K562 (cell line): ENCODE measurements around the gene TMEM239. TPM values are rescaled to one million over a fixed set of nuclear protein-coding genes. Genes with fewer than 3 reads are reported as not detected.

Source experiments
- ATAC-seq: fragments of 200-7000 bp; cut with Tn5 transposase; 3 replicates; pipeline ENCODE4 v1.9.1; 2020; ENCODE audit warnings: moderate library complexity
- BruUV-seq: library from RNA; stranded (reverse); fragments of 400-500 nt; replicated peaks from 2 replicates; lab custom pipeline; 2021; lab: Mats Ljungman, UMichigan
- CTCF ChIA-PET: fragments of 300-600 bp; formaldehyde crosslinking; extraction: SDS; loops from one replicate; lab custom pipeline; 2021; ENCODE audit warnings: low intra/inter-chr PET ratio; lab: Yijun Ruan, JAX
- POLR2A ChIA-PET: fragments of 300-600, 350-650 bp; sonication (Branson Sonifier 250); formaldehyde crosslinking; extraction: SDS; loops from one replicate; lab custom pipeline; 2021; ENCODE audit warnings: antibody characterized with exemption, inconsistent platforms; lab: Yijun Ruan, JAX
- DNase-seq, 4 experiments: peaks; one replicate each; pipeline versions ENCODE4 v3.0.0 to v3.0.0-alpha.2; 2011 to 2018; ENCODE audit warnings: low spot score in 3 of 4, mixed read lengths in 3 of 4; ENCODE audit errors: extremely low read depth in 1 of 4
- FAIRE-seq: peaks from 2 replicates; lab custom pipeline; 2011; peaks lifted over from hg19 to GRCh38; lab: Jason Lieb, UNC
- H2AFZ ChIP-seq: 2 replicates; pipeline ENCODE4 v1.6.0; 2011; ENCODE audit warnings: low read depth, low read length, control low read depth, inconsistent platforms
- H3K27ac ChIP-seq: fragments of 200-600 bp; 3 replicates; pipeline ENCODE4 v1.8.0; 2011; ENCODE audit warnings: low read depth, mild to moderate bottlenecking, control low read depth, inconsistent platforms, low read length, moderate library complexity, mixed read lengths; ENCODE audit errors: extremely low read depth
- H3K27me3 ChIP-seq, 2 experiments: fragments of 300-600 bp in 1 of 2; 2 replicates in 1 of 2; 3 replicates in 1 of 2; pipeline versions ENCODE4 v1.6.0 to v1.8.0; 2011; ENCODE audit warnings: inconsistent platforms in 2 of 2, low read length in 2 of 2, mild to moderate bottlenecking in 1 of 2, mixed read lengths in 1 of 2, moderate library complexity in 1 of 2; ENCODE audit not compliant: control insufficient read depth in 2 of 2, insufficient read depth in 2 of 2
- H3K36me3 ChIP-seq: fragments of 300-600 bp; 3 replicates; pipeline ENCODE4 v1.8.0; 2011; ENCODE audit warnings: mild to moderate bottlenecking, low read length, inconsistent platforms; ENCODE audit not compliant: control insufficient read depth, insufficient read depth
- H3K4me1 ChIP-seq, 2 experiments: fragments of 200-600 bp in 1 of 2; replicated peaks in 1 of 2; 2 replicates in 1 of 2; 3 replicates in 1 of 2; pipeline versions ENCODE4 v1.5.1 to v1.8.0; 2011; ENCODE audit warnings: inconsistent platforms in 2 of 2, low read length in 2 of 2, mild to moderate bottlenecking in 1 of 2, mixed read lengths in 1 of 2, moderate library complexity in 1 of 2; ENCODE audit not compliant: control insufficient read depth in 2 of 2, insufficient read depth in 2 of 2
- H3K4me2 ChIP-seq: 2 replicates; pipeline ENCODE4 v1.6.1; 2011; ENCODE audit warnings: low read length, control low read depth, inconsistent platforms, mixed read lengths; ENCODE audit not compliant: insufficient read depth
- H3K4me3 ChIP-seq: fragments of 200-600 bp; sonication (generic), shearing (Covaris generic); 2 replicates; pipeline ENCODE4 v1.5.1; 2016; ENCODE audit warnings: control low read depth, inconsistent platforms
- H3K79me2 ChIP-seq: fragments of 200-600 bp; 3 replicates; pipeline ENCODE4 v1.8.0; 2011; ENCODE audit warnings: low read length, inconsistent platforms; ENCODE audit not compliant: control insufficient read depth, insufficient read depth
- H3K9ac ChIP-seq, 2 experiments: 2 replicates each; pipeline versions ENCODE4 v1.6.0 to v1.6.1; 2011; ENCODE audit warnings: low read depth in 2 of 2, low read length in 2 of 2, control low read depth in 1 of 2, inconsistent platforms in 1 of 2, mild to moderate bottlenecking in 1 of 2, mixed read lengths in 1 of 2; ENCODE audit not compliant: insufficient read depth in 1 of 2
- H3K9me1 ChIP-seq: one replicate; pipeline ENCODE4 v1.6.0; 2011; ENCODE audit warnings: inconsistent platforms, mild to moderate bottlenecking, low read length, moderate library complexity; ENCODE audit not compliant: control insufficient read depth, insufficient read depth
- H3K9me3 ChIP-seq: replicated peaks from 2 replicates; pipeline ENCODE4 v1.5.1; 2011; ENCODE audit warnings: low read depth, low read length, inconsistent platforms; ENCODE audit not compliant: control insufficient read depth, insufficient read depth
- H4K20me1 ChIP-seq: replicated peaks from 2 replicates; pipeline ENCODE4 v1.6.1; 2011; ENCODE audit warnings: low read length, inconsistent platforms, mixed read lengths; ENCODE audit not compliant: control insufficient read depth, insufficient read depth
- CREM ChIP-seq: IDR thresholded peaks from 2 replicates; pipeline ENCODE4 v1.6.1; 2014; ENCODE audit warnings: antibody characterized with exemption, low read depth
- GABPB1 ChIP-seq: sonication (generic); formaldehyde crosslinking; IDR thresholded peaks from 2 replicates; pipeline ENCODE4 v1.8.0; 2022; ENCODE audit warnings: mild to moderate bottlenecking, missing genetic modification reagents
- MAFK ChIP-seq: IDR thresholded peaks from 2 replicates; pipeline ENCODE4 v1.6.1; 2011; ENCODE audit warnings: low read length, improper control_type of control experiment
- MTA3 ChIP-seq: fragments of 450-650 bp; formaldehyde crosslinking; IDR thresholded peaks from 2 replicates; pipeline ENCODE4 v1.6.1; 2017; ENCODE audit warnings: mild to moderate bottlenecking, borderline replicate concordance
- MYNN ChIP-seq, 2 experiments: sonication (generic); formaldehyde crosslinking in 1 of 2; IDR thresholded peaks; 2 replicates each; pipeline versions ENCODE4 v1.5.0 to v1.6.1; 2016 to 2020; ENCODE audit warnings: antibody characterized with exemption in 1 of 2, missing genetic modification reagents in 1 of 2
- SAFB ChIP-seq: fragments of 200-400 bp; formaldehyde crosslinking; IDR thresholded peaks from 2 replicates; pipeline ENCODE4 v1.6.1; 2017; ENCODE audit warnings: low read depth, low read length, borderline replicate concordance
- ZKSCAN8 ChIP-seq: fragments of 200-800 bp; sonication (Bioruptor generic); IDR thresholded peaks from 2 replicates; pipeline ENCODE4 v1.6.1; 2016; ENCODE audit warnings: missing genetic modification characterization, missing compliant biosample characterization
- ZNF561 ChIP-seq: fragments of 450-650 bp; formaldehyde crosslinking; conservative IDR thresholded peaks from 2 replicates; pipeline ENCODE4 v1.4.0; 2020; ENCODE audit warnings: mild to moderate bottlenecking, moderate library complexity
- ZNF668 ChIP-seq: fragments of 250-450 bp; sonication (Bioruptor Pico); IDR thresholded peaks from 2 replicates; pipeline ENCODE4 v1.8.0; 2022; ENCODE audit warnings: mild to moderate bottlenecking, inconsistent platforms
- WGBS: fragments of 100-300 bp; shearing (Covaris generic); methylation state at CpG from one replicate; pipeline ENCODE4 v1.1.6; 2016; ENCODE audit warnings: low coverage, mixed read lengths; ENCODE audit not compliant: insufficient coverage; ENCODE audit errors: missing lambda C conversion rate; 5-methylcytosine and 5-hydroxymethylcytosine counted together
- in situ Hi-C: fragments of 300-500 bp; cut with MboI; formaldehyde crosslinking; loops from 4 replicates; pipeline ENCODE4 v1.15.0; 2018; ENCODE audit warnings: inconsistent platforms, mixed read lengths
- intact Hi-C: fragments of 100-400 bp; cut with micrococcal nuclease; formaldehyde crosslinking; loops from 2 replicates; pipeline ENCODE4 v1.14.2; 2022
- polyA plus RNA-seq, 8 experiments: library from polyadenylated mRNA; depleted of rRNA in 4 of 8; stranded (reverse) in 5 of 8; unstranded in 3 of 8; fragments of >200 nt; fragmentation: Nextera tagmentation in 2 of 8; fragmentation: Illumina TruSeq in 1 of 8; extraction: Ambion mirVana in 2 of 8; extraction: Trizol in 1 of 8; gene quantifications; 2 replicates each; pipeline versions ENCODE4 v1.2.1 to v1.2.3, GENCODE V29; 2011 to 2014; ENCODE audit warnings: inconsistent platforms in 1 of 8, missing spikeins in 1 of 8
- total RNA-seq, 7 experiments: library from RNA; depleted of rRNA in 6 of 7; stranded (reverse); fragments of >200 nt in 6 of 7; fragmentation: Illumina TruSeq in 2 of 7; extraction: Trizol in 2 of 7; gene quantifications; 2 replicates each; pipeline versions ENCODE4 v1.2.1 to v1.2.3, GENCODE V29; 2011 to 2021; ENCODE audit warnings: low replicate concordance in 1 of 7
- TF ChIP-seq, protein P1 (sequence below), 3 experiments: IDR thresholded peaks in 2 of 3; conservative IDR thresholded peaks in 1 of 3; 2 replicates each; pipeline ENCODE4 v1.5.1; 2011 to 2012; ENCODE audit warnings: low read length in 3 of 3, mild to moderate bottlenecking in 3 of 3, control low read depth in 2 of 3, improper control_type of control experiment in 1 of 3, inconsistent platforms in 1 of 3, low read depth in 1 of 3, mixed read lengths in 1 of 3, moderate library complexity in 1 of 3; ENCODE audit not compliant: insufficient read depth in 2 of 3
- TF ChIP-seq, protein P2 (sequence below): fragments of 250-450 bp; sonication (Bioruptor Pico); IDR thresholded peaks from 2 replicates; pipeline ENCODE4 v1.9.0; 2021; ENCODE audit warnings: mild to moderate bottlenecking
- TF ChIP-seq, protein P3 (sequence below): fragments of 250-450 bp; sonication (Bioruptor Pico); IDR thresholded peaks from 2 replicates; pipeline ENCODE4 v1.4.0; 2020; ENCODE audit warnings: mild to moderate bottlenecking, moderate library complexity
- TF ChIP-seq, protein P4 (sequence below): sonication (generic); formaldehyde crosslinking; IDR thresholded peaks from 2 replicates; pipeline ENCODE4 v1.8.1; 2022; ENCODE audit warnings: missing genetic modification reagents
- TF ChIP-seq, protein P5 (sequence below): sonication (generic); formaldehyde crosslinking; IDR thresholded peaks from 2 replicates; pipeline ENCODE4 v1.4.0; 2020; ENCODE audit warnings: mild to moderate bottlenecking, missing genetic modification reagents

TMEM239 gene
- total and polyA plus RNA-seq, 9 of the 15 experiments (the other 6 are each of a cell fraction or from before 2014, with no cell fraction given), result not detected

DNA sequence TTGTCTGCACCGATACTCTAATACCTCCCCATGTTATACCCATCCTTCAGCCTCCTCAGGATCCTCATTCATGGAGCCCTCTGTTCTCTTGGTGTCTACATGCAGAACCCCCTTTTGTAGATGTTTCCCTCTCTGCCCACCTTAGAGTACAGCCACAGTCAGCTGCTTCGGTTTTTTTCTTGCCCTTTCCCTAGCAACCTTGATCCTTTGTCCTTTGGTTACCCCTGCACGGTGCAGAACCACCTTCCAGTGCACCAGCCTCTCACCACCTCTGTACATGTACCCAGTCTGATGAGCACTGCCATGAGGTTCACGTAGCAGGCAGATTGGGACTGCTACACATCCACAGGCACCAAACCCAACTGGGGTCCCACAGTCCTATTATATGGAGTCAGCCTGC lies 31.6 kb downstream of the TMEM239 start:
- H3K27ac ChIP-seq, result no peak overlapping the region
- 82% methylated on average over 4 of the region's 4 CpGs for WGBS
- H3K79me2 ChIP-seq, result no peaks in the 10 kb centered on the region
- ChIA-PET CTCF (no interaction called here), POLR2A (no interaction called here)
- no peaks in the 10 kb centered on the region for H3K36me3 ChIP-seq
- intact Hi-C loops (no loop called here), in situ Hi-C loops (loop anchor here (5.0 kb wide), 1 partner anchor 91 kb away; no protein-coding TSS in a partner anchor)
- H2AFZ ChIP-seq, result no peak overlapping the region
- ATAC-seq (no peak), DNase-seq (no peak), FAIRE-seq (no peak)
- no peak overlapping the region for H3K4me2 ChIP-seq
- H3K9me1 ChIP-seq, result no peaks in the 10 kb centered on the region
- no peak overlapping the region for H3K9ac ChIP-seq
- H4K20me1 ChIP-seq, result no peaks in the 10 kb centered on the region
- no TSS peak for BruUV-seq
- no peak overlapping the region for H3K4me3 ChIP-seq
- H3K9me3 ChIP-seq, result no peaks in the 10 kb centered on the region
- H3K27me3 ChIP-seq, result no peaks in the 10 kb centered on the region
- peaks cover 2 to 3% of the 10 kb centered on the region in 2 experiments; a peak in 2 of 5 replicates for H3K4me1 ChIP-seq
- TF ChIP-seq GABPB1 (CRISPR knock-in tag) (no peak), SAFB (no peak), MYNN (IDR thresholded peaks at IDR 0.05) (no peak), MYNN (CRISPR knock-in tag; IDR thresholded peaks at IDR 0.05) (no peak), ZNF561 (CRISPR knock-in tag) (no peak), CREM (no peak), MAFK (no peak), MTA3 (no peak), ZKSCAN8 (CRISPR knock-in tag) (no peak), ZNF668 (CRISPR knock-in tag) (no peak)
- TF ChIP-seq, protein P1, sequence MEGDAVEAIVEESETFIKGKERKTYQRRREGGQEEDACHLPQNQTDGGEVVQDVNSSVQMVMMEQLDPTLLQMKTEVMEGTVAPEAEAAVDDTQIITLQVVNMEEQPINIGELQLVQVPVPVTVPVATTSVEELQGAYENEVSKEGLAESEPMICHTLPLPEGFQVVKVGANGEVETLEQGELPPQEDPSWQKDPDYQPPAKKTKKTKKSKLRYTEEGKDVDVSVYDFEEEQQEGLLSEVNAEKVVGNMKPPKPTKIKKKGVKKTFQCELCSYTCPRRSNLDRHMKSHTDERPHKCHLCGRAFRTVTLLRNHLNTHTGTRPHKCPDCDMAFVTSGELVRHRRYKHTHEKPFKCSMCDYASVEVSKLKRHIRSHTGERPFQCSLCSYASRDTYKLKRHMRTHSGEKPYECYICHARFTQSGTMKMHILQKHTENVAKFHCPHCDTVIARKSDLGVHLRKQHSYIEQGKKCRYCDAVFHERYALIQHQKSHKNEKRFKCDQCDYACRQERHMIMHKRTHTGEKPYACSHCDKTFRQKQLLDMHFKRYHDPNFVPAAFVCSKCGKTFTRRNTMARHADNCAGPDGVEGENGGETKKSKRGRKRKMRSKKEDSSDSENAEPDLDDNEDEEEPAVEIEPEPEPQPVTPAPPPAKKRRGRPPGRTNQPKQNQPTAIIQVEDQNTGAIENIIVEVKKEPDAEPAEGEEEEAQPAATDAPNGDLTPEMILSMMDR (IDR thresholded peaks at IDR 0.05 in 2 of 3, conservative IDR thresholded peaks at IDR 0.05 in 1 of 3; ENCODE audit: insufficient read depth in 2 of 3, low read depth in 1 of 3, low read length in 3 of 3), result no peak
- TF ChIP-seq, protein P2, sequence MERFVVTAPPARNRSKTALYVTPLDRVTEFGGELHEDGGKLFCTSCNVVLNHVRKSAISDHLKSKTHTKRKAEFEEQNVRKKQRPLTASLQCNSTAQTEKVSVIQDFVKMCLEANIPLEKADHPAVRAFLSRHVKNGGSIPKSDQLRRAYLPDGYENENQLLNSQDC (CRISPR knock-in tag), result no peak
- TF ChIP-seq, protein P3, sequence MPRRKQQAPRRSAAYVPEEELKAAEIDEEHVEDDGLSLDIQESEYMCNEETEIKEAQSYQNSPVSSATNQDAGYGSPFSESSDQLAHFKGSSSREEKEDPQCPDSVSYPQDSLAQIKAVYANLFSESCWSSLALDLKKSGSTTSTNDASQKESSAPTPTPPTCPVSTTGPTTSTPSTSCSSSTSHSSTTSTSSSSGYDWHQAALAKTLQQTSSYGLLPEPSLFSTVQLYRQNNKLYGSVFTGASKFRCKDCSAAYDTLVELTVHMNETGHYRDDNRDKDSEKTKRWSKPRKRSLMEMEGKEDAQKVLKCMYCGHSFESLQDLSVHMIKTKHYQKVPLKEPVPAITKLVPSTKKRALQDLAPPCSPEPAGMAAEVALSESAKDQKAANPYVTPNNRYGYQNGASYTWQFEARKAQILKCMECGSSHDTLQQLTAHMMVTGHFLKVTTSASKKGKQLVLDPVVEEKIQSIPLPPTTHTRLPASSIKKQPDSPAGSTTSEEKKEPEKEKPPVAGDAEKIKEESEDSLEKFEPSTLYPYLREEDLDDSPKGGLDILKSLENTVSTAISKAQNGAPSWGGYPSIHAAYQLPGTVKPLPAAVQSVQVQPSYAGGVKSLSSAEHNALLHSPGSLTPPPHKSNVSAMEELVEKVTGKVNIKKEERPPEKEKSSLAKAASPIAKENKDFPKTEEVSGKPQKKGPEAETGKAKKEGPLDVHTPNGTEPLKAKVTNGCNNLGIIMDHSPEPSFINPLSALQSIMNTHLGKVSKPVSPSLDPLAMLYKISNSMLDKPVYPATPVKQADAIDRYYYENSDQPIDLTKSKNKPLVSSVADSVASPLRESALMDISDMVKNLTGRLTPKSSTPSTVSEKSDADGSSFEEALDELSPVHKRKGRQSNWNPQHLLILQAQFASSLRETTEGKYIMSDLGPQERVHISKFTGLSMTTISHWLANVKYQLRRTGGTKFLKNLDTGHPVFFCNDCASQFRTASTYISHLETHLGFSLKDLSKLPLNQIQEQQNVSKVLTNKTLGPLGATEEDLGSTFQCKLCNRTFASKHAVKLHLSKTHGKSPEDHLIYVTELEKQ (CRISPR knock-in tag), result no peak
- TF ChIP-seq, protein P4, sequence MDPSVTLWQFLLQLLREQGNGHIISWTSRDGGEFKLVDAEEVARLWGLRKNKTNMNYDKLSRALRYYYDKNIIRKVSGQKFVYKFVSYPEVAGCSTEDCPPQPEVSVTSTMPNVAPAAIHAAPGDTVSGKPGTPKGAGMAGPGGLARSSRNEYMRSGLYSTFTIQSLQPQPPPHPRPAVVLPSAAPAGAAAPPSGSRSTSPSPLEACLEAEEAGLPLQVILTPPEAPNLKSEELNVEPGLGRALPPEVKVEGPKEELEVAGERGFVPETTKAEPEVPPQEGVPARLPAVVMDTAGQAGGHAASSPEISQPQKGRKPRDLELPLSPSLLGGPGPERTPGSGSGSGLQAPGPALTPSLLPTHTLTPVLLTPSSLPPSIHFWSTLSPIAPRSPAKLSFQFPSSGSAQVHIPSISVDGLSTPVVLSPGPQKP (CRISPR knock-in tag), result no peak
- TF ChIP-seq, protein P5, sequence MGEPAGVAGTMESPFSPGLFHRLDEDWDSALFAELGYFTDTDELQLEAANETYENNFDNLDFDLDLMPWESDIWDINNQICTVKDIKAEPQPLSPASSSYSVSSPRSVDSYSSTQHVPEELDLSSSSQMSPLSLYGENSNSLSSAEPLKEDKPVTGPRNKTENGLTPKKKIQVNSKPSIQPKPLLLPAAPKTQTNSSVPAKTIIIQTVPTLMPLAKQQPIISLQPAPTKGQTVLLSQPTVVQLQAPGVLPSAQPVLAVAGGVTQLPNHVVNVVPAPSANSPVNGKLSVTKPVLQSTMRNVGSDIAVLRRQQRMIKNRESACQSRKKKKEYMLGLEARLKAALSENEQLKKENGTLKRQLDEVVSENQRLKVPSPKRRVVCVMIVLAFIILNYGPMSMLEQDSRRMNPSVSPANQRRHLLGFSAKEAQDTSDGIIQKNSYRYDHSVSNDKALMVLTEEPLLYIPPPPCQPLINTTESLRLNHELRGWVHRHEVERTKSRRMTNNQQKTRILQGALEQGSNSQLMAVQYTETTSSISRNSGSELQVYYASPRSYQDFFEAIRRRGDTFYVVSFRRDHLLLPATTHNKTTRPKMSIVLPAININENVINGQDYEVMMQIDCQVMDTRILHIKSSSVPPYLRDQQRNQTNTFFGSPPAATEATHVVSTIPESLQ (CRISPR knock-in tag), result no peak
